Adrenal gland (tissue), 12 donors: ENCODE results near the gene FAU. TPM values are rescaled to one million over a fixed set of nuclear protein-coding genes. Genes with fewer than 3 reads are reported as not detected.

Experiments used
- DNase-seq, 7 donors: peaks; one replicate each; pipeline ENCODE4 v3.0.0-alpha.2; 2019 to 2020
- H3K27ac ChIP-seq, 5 donors: fragments of 200-600 bp; sonication (generic) in 4 of 5; 1 replicate in 3 of 5; 2 replicates in 2 of 5; pipeline versions ENCODE4 v1.5.1 to v1.8.0; 2016 to 2020; ENCODE audit warnings: mild to moderate bottlenecking in 1 of 5
- H3K27me3 ChIP-seq: fragments of 200-600 bp; 2 replicates; pipeline ENCODE4 v1.8.0; 2021
- H3K36me3 ChIP-seq, 2 donors: fragments of 200-600 bp; replicated peaks in 1 of 2; 1 replicate in 1 of 2; 2 replicates in 1 of 2; pipeline versions ENCODE4 v1.5.1 to v1.8.0; 2018 to 2022
- H3K4me1 ChIP-seq, 2 donors: fragments of 200-600 bp; replicated peaks in 1 of 2; 1 replicate in 1 of 2; 2 replicates in 1 of 2; pipeline versions ENCODE4 v1.5.1 to v1.8.0; 2018 to 2021
- H3K4me3 ChIP-seq, 4 donors: fragments of 200-600 bp; sonication (generic) in 3 of 4; one replicate each; pipeline ENCODE4 v1.5.1; 2016 to 2018
- H3K9me3 ChIP-seq, 3 donors: fragments of 200-600 bp; sonication (generic) in 1 of 3; replicated peaks in 1 of 3; 1 replicate in 2 of 3; 2 replicates in 1 of 3; pipeline versions ENCODE4 v1.5.1 to v1.8.0; 2016 to 2021
- POLR2A ChIP-seq, 2 donors: fragments of 450-650 bp; IDR thresholded peaks; one replicate each; pipeline ENCODE4 v1.6.1; 2017; ENCODE audit warnings: antibody characterized with exemption in 2 of 2, mild to moderate bottlenecking in 2 of 2, moderate library complexity in 1 of 2
- WGBS, 4 donors: extraction: QIAGEN DNeasy Blood & Tissue Kit in 2 of 4; methylation state at CpG; one replicate each; pipeline versions ENCODE4 v1.1.5 to v1.1.7; 2013 to 2017; 5-methylcytosine and 5-hydroxymethylcytosine counted together
- intact Hi-C, 2 donors: fragments of 100-400 bp; cut with DNase I; formaldehyde crosslinking; loops; one replicate each; pipeline versions ENCODE4 v1.14.1 to v1.15.0; 2022 to 2023
- microRNA-seq, 3 donors: library from miRNA; unstranded; fragments of <30 nt; microRNA quantifications; one replicate each; pipeline ENCODE4, GENCODE V29; 2017 to 2020
- polyA plus RNA-seq, 3 donors: library from polyadenylated mRNA; stranded (reverse); fragments of 200-250 nt in 2 of 3; fragments of 350-450 nt in 1 of 3; fragmentation: Illumina TruSeq in 1 of 3; extraction: RNeasy Lipid Tissue Mini Kit (QIAGEN cat#74804) in 1 of 3; gene quantifications; one replicate each; pipeline ENCODE4 v1.2.3, GENCODE V29; 2013 to 2014
- small RNA-seq, 2 donors: library from RNA; depleted of rRNA; stranded (forward); fragments of <200 nt; gene quantifications; one replicate each; pipeline ENCODE3, GENCODE V24; 2016
- total RNA-seq, 9 donors: library from RNA; depleted of rRNA in 4 of 9; stranded (reverse); fragments of >200 nt in 4 of 9; fragments of 120-200 nt in 1 of 9; fragmentation: NEBNext Ultra II Directional in 1 of 9; extraction: Animal tissue kit (Norgen Biotek cat#: 25700) in 1 of 9; gene quantifications; one replicate each; pipeline versions ENCODE4 v1.1.0 to v1.2.4, GENCODE V29; 2013 to 2023
- TF ChIP-seq, protein P1 (sequence below), 6 experiments: fragments of 450-650 bp in 4 of 6; fragments of 200-600 bp in 2 of 6; sonication (generic) in 1 of 6; IDR thresholded peaks; 1 replicate in 5 of 6; 2 replicates in 1 of 6; pipeline versions ENCODE4 v1.5.1 to v1.8.0; 2016 to 2021; ENCODE audit warnings: antibody characterized with exemption in 6 of 6, mild to moderate bottlenecking in 2 of 6, moderate library complexity in 1 of 6
- donor health status: healthy with polysubstance abuse.
- donor health status: Bipolar disorder and iron deficiency.
- donor health status: DM: yes; HTN: yes; CAD: no.
- donor health status: DM: no; HTN: no; CAD: no.
- donor health status: DM: no; HTN: no; CAD: no.
- donor health status: DM: yes; HTN: yes; CAD: no.

Gene FAU
- total and polyA plus RNA-seq, 12 donors = 361 to 2,488 (median 1,029) TPM

DNA sequence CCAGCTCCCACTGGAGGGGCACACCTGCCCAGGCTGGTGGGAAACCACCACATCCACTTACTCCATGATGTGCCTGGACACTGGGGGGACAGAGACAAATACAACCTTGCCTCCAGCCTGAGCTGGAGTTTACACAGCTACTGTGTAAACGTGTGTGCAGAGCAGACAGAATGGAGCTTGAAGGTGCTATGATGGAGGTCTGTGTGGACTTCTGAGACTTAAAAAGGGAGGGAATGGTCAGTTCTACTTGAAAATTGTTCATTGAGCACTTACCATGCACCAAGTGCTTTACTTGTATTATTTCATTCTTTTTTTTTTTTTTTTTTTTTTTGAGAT is 49.3 kb downstream of the FAU start:
- Histone ChIP-seq H3K4me3 (no peak overlapping the region), H3K27me3 (no peaks in the 10 kb centered on the region), H3K4me1 (no peaks in the 10 kb centered on the region), H3K36me3 (no peaks in the 10 kb centered on the region), H3K27ac (no peak overlapping the region), H3K9me3 (no peaks in the 10 kb centered on the region)
- TF ChIP-seq, protein P1, sequence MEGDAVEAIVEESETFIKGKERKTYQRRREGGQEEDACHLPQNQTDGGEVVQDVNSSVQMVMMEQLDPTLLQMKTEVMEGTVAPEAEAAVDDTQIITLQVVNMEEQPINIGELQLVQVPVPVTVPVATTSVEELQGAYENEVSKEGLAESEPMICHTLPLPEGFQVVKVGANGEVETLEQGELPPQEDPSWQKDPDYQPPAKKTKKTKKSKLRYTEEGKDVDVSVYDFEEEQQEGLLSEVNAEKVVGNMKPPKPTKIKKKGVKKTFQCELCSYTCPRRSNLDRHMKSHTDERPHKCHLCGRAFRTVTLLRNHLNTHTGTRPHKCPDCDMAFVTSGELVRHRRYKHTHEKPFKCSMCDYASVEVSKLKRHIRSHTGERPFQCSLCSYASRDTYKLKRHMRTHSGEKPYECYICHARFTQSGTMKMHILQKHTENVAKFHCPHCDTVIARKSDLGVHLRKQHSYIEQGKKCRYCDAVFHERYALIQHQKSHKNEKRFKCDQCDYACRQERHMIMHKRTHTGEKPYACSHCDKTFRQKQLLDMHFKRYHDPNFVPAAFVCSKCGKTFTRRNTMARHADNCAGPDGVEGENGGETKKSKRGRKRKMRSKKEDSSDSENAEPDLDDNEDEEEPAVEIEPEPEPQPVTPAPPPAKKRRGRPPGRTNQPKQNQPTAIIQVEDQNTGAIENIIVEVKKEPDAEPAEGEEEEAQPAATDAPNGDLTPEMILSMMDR (IDR thresholded peaks at IDR 0.05) = no peak
- no peak for TF ChIP-seq POLR2A (IDR thresholded peaks at IDR 0.05)
- WGBS, 4 donors = 47 to 78% (median 61%) methylated on average over 1 of the region's 1 CpG
- DNase-seq = no peak
- intact Hi-C loops = loop anchor here in 1 of 2 donors (10.0 kb wide), 1 partner anchor 58 kb away; the partner anchor contains the start of gene ARL2

DNA sequence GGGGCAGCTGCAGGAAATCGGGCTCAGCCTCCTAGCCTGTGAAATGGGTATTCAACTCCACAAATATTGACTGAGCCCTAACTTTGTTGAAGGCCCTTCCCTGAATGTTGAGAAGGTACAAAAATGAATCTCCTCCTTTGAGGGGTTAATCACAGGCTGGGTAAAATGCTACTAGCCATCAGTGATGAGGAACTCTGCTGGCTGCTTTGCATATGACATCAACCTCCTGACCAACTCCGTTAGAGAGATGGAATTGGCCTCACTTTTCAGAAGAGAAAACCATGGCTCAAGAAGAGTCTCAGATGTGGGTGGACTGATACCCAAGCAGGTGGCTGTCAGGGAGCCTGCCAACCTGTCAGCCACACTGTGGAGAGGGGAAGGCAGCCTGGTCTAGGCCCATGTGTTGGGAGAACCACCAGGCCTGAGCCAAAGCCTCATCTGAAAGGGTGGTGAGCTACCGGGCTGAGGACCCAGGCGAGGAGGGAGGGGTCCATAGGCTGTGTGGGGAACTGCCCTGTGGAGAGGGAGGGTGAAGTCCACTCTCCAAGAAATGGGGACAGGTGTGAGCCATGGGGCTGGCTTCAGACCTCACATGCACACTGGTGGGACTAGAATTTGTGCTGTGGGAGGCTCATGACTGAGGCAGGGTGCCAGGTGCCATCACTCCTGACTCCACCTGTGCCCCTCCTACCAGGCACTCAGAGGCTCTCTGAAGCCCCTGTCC is 49.9 kb downstream of the FAU start:
- Histone ChIP-seq H3K36me3 (no peaks in the 10 kb centered on the region), H3K4me3 (no peak overlapping the region), H3K27me3 (no peaks in the 10 kb centered on the region), H3K9me3 (no peaks in the 10 kb centered on the region), H3K4me1 (no peaks in the 10 kb centered on the region), H3K27ac (no peak overlapping the region)
- WGBS, 4 donors = 62 to 67% (median 66%) methylated on average over 4 of the region's 4 CpGs
- DNase-seq = no peak
- TF ChIP-seq, protein P1 (IDR thresholded peaks at IDR 0.05) = no peak
- TF ChIP-seq POLR2A (IDR thresholded peaks at IDR 0.05) = no peak
- intact Hi-C loops = loop anchor here in 1 of 2 donors (10.0 kb wide), 1 partner anchor 57 kb away; the partner anchor contains the start of gene ARL2

Small RNA genes lying within 50 kb of the gene (microRNA-seq; reads per million reads assigned to microRNA genes)
- gene MIR6751 = 0.45 to 1.5 (median 0.85) reads per million in 3 donors

Small RNA genes lying within 50 kb of the gene (small RNA-seq; reads per million reads assigned to genes)
- gene HIGD1AP10 (0 reads per million in 2 donors), gene PDCL2P2 (0 reads per million in 2 donors), gene RNU2-23P (0 to 0.12 reads per million in 2 donors)

Other genes starting within 250 kb of the FAU start
- gene EHD1, start 243.5 kb downstream of the FAU start, total RNA-seq = 100 to 1,000 TPM in 1 of 9 donors, 10 to 100 TPM in 8; 38.5 to 107 (median 55.8) TPM
- gene EHD1, start 243.5 kb downstream of the FAU start, polyA plus RNA-seq = 10 to 100 TPM; 14.3 to 50.4 (median 20.0) TPM
- 10 to 100 TPM in 8 of 9 donors, 1 to 10 TPM in 1; 7.6 to 43.5 (median 33.8) TPM for gene ATG2A, start 204.9 kb downstream of the FAU start, total RNA-seq
- gene ATG2A, start 204.9 kb downstream of the FAU start, polyA plus RNA-seq = 10 to 100 TPM in 2 of 3 donors, 1 to 10 TPM in 1; 3.6 to 43.3 (median 32.4) TPM
- 10 to 100 TPM in 8 of 9 donors, 1 to 10 TPM in 1; 7.8 to 26.6 (median 20.4) TPM for gene PPP2R5B, start 197.4 kb downstream of the FAU start, total RNA-seq
- 10 to 100 TPM; 10.7 to 51.3 (median 25.6) TPM for gene PPP2R5B, start 197.4 kb downstream of the FAU start, polyA plus RNA-seq
- not detected for gene GPHA2, start 186.2 kb downstream of the FAU start, total RNA-seq
- under 1 TPM in 1 of 3 donors, not detected in 2; 0.67 TPM for gene GPHA2, start 186.2 kb downstream of the FAU start, polyA plus RNA-seq
- gene MAJIN, start 150.0 kb downstream of the FAU start, total RNA-seq = not detected
- under 1 TPM in 2 of 3 donors, not detected in 1; 0.24 to 0.29 TPM for gene MAJIN, start 150.0 kb downstream of the FAU start, polyA plus RNA-seq
- gene BATF2, start 125.2 kb downstream of the FAU start, total RNA-seq = 10 to 100 TPM in 2 of 9 donors, 1 to 10 TPM in 6, under 1 TPM in 1; 0.67 to 34.5 (median 6.4) TPM
- 1 to 10 TPM; 3.3 to 8.5 (median 3.7) TPM for gene BATF2, start 125.2 kb downstream of the FAU start, polyA plus RNA-seq
- 100 to 1,000 TPM in 6 of 9 donors, 10 to 100 TPM in 3; 81.0 to 231 (median 109) TPM for gene ARL2, start 108.0 kb downstream of the FAU start, total RNA-seq
- 100 to 1,000 TPM in 2 of 3 donors, 10 to 100 TPM in 1; 66.5 to 151 (median 128) TPM for gene ARL2, start 108.0 kb downstream of the FAU start, polyA plus RNA-seq
- gene SNX15, start 94.7 kb downstream of the FAU start, total RNA-seq = 10 to 100 TPM; 21.0 to 35.9 (median 23.4) TPM
- 10 to 100 TPM; 16.4 to 22.0 (median 18.7) TPM for gene SNX15, start 94.7 kb downstream of the FAU start, polyA plus RNA-seq
- gene SAC3D1, start 80.9 kb downstream of the FAU start, total RNA-seq = 10 to 100 TPM in 7 of 9 donors, 1 to 10 TPM in 2; 7.4 to 23.6 (median 15.4) TPM
- 10 to 100 TPM in 1 of 3 donors, 1 to 10 TPM in 2; 4.4 to 10.1 (median 7.5) TPM for gene SAC3D1, start 80.9 kb downstream of the FAU start, polyA plus RNA-seq
- 10 to 100 TPM in 2 of 9 donors, 1 to 10 TPM in 7; 1.3 to 15.7 (median 4.9) TPM for gene NAALADL1, start 63.6 kb downstream of the FAU start, total RNA-seq
- 10 to 100 TPM in 1 of 3 donors, 1 to 10 TPM in 2; 2.5 to 11.0 (median 8.7) TPM for gene NAALADL1, start 63.6 kb downstream of the FAU start, polyA plus RNA-seq
- 1 to 10 TPM in 7 of 9 donors, under 1 TPM in 2; 0.35 to 10.0 (median 1.4) TPM for gene CDCA5, start 38.1 kb downstream of the FAU start, total RNA-seq
- 1 to 10 TPM in 1 of 3 donors, under 1 TPM in 2; 0.40 to 1.6 (median 0.88) TPM for gene CDCA5, start 38.1 kb downstream of the FAU start, polyA plus RNA-seq
- 10 to 100 TPM; 33.7 to 59.6 (median 39.4) TPM for gene ZFPL1, start 37.9 kb downstream of the FAU start, total RNA-seq
- gene ZFPL1, start 37.9 kb downstream of the FAU start, polyA plus RNA-seq = 10 to 100 TPM; 34.7 to 90.3 (median 71.3) TPM
- 100 to 1,000 TPM in 7 of 9 donors, 10 to 100 TPM in 2; 72.1 to 269 (median 154) TPM for gene VPS51, start 25.9 kb downstream of the FAU start, total RNA-seq
- 100 to 1,000 TPM in 2 of 3 donors, 10 to 100 TPM in 1; 28.0 to 151 (median 140) TPM for gene VPS51, start 25.9 kb downstream of the FAU start, polyA plus RNA-seq
- 1,000 to 10,000 TPM in 2 of 9 donors, 100 to 1,000 TPM in 7; 278 to 1,807 (median 711) TPM for gene TM7SF2, start 10.3 kb downstream of the FAU start, total RNA-seq
- gene TM7SF2, start 10.3 kb downstream of the FAU start, polyA plus RNA-seq = 100 to 1,000 TPM; 259 to 849 (median 589) TPM
- 10 to 100 TPM in 8 of 9 donors, 1 to 10 TPM in 1; 7.8 to 30.0 (median 20.3) TPM for gene ZNHIT2, start 4.4 kb downstream of the FAU start, total RNA-seq
- 10 to 100 TPM in 2 of 3 donors, under 1 TPM in 1; 0.48 to 39.8 (median 32.1) TPM for gene ZNHIT2, start 4.4 kb downstream of the FAU start, polyA plus RNA-seq
- gene MRPL49, start 187 bp upstream of the FAU start, total RNA-seq = 100 to 1,000 TPM; 113 to 180 (median 139) TPM
- 100 to 1,000 TPM in 1 of 3 donors, 10 to 100 TPM in 2; 32.7 to 122 (median 33.9) TPM for gene MRPL49, start 187 bp upstream of the FAU start, polyA plus RNA-seq
- gene SYVN1, start 12.4 kb upstream of the FAU start, total RNA-seq = 100 to 1,000 TPM in 1 of 9 donors, 10 to 100 TPM in 7, 1 to 10 TPM in 1; 9.7 to 119 (median 61.4) TPM
- gene SYVN1, start 12.4 kb upstream of the FAU start, polyA plus RNA-seq = 100 to 1,000 TPM in 1 of 3 donors, 10 to 100 TPM in 2; 46.0 to 124 (median 58.5) TPM
- not detected for gene SPDYC, start 48.1 kb upstream of the FAU start, total RNA-seq
- gene SPDYC, start 48.1 kb upstream of the FAU start, polyA plus RNA-seq = under 1 TPM in 1 of 3 donors, not detected in 2; 0.10 TPM
- gene CAPN1, start 59.8 kb upstream of the FAU start, total RNA-seq = 100 to 1,000 TPM in 7 of 9 donors, 10 to 100 TPM in 2; 20.6 to 333 (median 141) TPM
- gene CAPN1, start 59.8 kb upstream of the FAU start, polyA plus RNA-seq = 100 to 1,000 TPM in 2 of 3 donors, 10 to 100 TPM in 1; 33.0 to 131 (median 106) TPM
- gene POLA2, start 139.8 kb upstream of the FAU start, total RNA-seq = 10 to 100 TPM in 2 of 9 donors, 1 to 10 TPM in 7; 3.9 to 12.2 (median 7.4) TPM
- 1 to 10 TPM; 4.3 to 8.3 (median 7.9) TPM for gene POLA2, start 139.8 kb upstream of the FAU start, polyA plus RNA-seq
- gene CDC42EP2, start 192.7 kb upstream of the FAU start, total RNA-seq = 10 to 100 TPM in 3 of 9 donors, 1 to 10 TPM in 6; 1.1 to 18.3 (median 4.8) TPM
- 10 to 100 TPM in 2 of 3 donors, 1 to 10 TPM in 1; 1.0 to 13.9 (median 10.4) TPM for gene CDC42EP2, start 192.7 kb upstream of the FAU start, polyA plus RNA-seq
- gene DPF2, start 211.7 kb upstream of the FAU start, total RNA-seq = 10 to 100 TPM; 28.3 to 73.7 (median 49.1) TPM
- 10 to 100 TPM; 23.2 to 34.7 (median 30.4) TPM for gene DPF2, start 211.7 kb upstream of the FAU start, polyA plus RNA-seq
- under 1 TPM; 0.11 to 0.96 (median 0.33) TPM for gene TIGD3, start 232.6 kb upstream of the FAU start, total RNA-seq
- gene TIGD3, start 232.6 kb upstream of the FAU start, polyA plus RNA-seq = under 1 TPM in 2 of 3 donors, not detected in 1; 0.27 to 0.40 TPM